GM13976 (cell line): ENCODE data around the gene ZNF519.
"Not testable (repeated sequence)": the region's sequence is repeated elsewhere in the genome, so short reads cannot be mapped to it uniquely, and the experiment has no call there.

Source experiments
- DNase-seq: peaks from one replicate; pipeline ENCODE4 v3.0.0; 2012; ENCODE audit warnings: low spot score
- in situ Hi-C: fragments of 300-500 bp; cut with MboI; formaldehyde crosslinking; loops from one replicate; pipeline ENCODE4 v1.12.0; 2022; ENCODE audit warnings: low sequenced_read_pairs, mixed read lengths, inconsistent platforms; ENCODE audit not compliant: unreplicated experiment
- TF ChIP-seq, protein P1 (sequence below): IDR thresholded peaks from 2 replicates; pipeline ENCODE4 v1.5.1; 2012; ENCODE audit warnings: borderline replicate concordance, mild to moderate bottlenecking; ENCODE audit not compliant: insufficient read depth; ENCODE audit errors: extremely low read depth, missing control alignments, control extremely low read depth

ZNF519 gene

DNA sequence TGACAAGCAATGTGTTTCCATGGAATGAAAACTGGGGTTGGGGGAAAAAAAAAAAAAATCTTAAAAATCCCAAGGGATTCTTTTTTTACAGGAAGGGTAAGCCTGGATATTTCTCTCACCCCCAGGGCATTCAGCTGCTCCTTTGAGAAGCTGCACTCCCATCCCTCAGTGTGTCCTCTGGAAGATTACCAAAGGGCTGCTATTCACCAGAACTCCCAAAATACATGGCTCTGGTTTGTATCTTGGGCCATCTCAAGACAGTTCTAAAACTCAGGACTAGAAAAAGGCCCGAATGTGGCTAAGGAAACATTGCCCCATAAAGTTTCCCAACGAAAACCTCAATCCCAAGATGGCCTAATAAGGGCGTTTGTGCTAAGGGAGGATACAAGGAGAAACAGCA is 1.4 kb downstream of the ZNF519 start:
- in situ Hi-C loops, DNase-seq: not testable (repeated sequence)

DNA sequence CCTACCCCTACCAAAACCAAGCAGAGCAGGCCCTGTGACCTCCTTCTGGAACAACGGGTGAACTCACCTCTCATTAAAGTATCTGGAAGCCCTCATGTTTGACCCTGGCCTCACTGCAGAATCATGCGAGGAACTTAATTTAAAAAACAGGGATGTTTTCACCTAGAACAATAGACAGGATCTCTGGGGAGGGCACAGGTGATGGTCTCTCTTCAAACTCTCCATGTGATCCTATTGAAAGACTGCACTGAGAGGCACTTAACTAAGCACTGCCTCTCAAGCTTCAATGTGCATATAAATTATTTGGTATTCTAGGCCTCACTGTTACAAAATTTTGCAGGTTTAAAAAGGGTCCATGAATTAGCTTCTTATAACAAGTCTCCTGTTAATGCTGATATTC is 7.5 kb downstream of the ZNF519 start:
- in situ Hi-C loops = no loop called here
- DNase-seq = no peak
- TF ChIP-seq, protein P1, sequence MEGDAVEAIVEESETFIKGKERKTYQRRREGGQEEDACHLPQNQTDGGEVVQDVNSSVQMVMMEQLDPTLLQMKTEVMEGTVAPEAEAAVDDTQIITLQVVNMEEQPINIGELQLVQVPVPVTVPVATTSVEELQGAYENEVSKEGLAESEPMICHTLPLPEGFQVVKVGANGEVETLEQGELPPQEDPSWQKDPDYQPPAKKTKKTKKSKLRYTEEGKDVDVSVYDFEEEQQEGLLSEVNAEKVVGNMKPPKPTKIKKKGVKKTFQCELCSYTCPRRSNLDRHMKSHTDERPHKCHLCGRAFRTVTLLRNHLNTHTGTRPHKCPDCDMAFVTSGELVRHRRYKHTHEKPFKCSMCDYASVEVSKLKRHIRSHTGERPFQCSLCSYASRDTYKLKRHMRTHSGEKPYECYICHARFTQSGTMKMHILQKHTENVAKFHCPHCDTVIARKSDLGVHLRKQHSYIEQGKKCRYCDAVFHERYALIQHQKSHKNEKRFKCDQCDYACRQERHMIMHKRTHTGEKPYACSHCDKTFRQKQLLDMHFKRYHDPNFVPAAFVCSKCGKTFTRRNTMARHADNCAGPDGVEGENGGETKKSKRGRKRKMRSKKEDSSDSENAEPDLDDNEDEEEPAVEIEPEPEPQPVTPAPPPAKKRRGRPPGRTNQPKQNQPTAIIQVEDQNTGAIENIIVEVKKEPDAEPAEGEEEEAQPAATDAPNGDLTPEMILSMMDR = no peak

DNA sequence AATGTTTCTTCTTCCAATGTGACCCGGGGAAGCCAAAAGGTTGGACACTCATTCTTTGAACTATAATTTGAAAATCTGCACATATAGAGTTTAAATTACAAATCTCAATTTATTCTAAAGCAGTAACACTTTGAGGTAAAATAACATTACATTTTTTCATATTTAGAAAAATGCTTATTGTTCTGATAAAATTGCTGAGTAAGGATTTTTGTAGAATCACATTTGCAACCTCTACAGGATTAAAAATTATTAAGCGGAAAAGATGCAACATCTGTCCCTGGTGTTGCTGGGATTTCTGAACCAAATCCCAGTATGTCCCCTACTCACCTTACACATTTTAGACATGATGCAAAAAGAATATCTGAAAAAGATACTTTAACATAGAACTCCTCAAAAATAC is 10.1 kb downstream of the ZNF519 start:
- no peak for DNase-seq
- in situ Hi-C loops = no loop called here
- TF ChIP-seq, protein P1 = no peak

DNA sequence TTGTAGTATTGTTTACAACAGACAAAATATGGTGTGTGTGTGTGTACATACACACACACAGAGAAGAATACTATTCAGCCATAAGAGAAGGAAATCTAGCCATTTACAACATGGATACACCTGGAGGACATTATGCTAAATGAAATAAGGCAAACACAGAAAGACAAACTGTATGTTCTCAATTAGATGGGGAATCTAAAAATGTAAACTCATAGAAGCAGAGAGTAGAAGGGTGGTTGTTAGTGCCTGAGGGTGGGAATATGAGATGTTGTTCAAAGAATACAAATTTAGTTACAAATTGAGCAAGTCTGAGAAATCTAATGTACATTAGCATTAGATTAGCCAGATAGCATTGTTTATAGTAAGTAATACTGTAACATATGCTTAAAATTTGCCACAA is 11.3 kb downstream of the ZNF519 start:
- in situ Hi-C loops = no loop called here
- TF ChIP-seq, protein P1 = no peak
- no peak for DNase-seq

DNA sequence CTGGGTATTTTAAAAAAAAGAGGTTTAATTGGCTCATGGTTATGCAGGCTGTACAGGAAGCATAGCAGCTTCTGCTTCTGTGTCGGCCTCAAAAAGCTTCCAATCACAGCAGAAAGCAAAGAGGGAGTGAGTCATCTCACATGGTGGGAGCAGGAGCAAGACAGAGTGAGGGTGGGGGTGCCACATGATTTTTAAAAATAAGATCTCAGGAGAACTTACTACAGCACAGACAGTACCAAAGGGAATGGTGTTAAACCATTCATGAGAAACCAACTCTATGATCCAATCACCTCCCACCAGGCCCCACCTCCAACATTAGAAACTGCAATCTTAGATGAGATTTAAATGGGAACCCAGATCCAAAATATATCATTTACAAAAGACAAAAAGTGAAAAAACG is 14.6 kb downstream of the ZNF519 start:
- TF ChIP-seq, protein P1 = no peak
- in situ Hi-C loops = no loop called here
- no peak for DNase-seq

DNA sequence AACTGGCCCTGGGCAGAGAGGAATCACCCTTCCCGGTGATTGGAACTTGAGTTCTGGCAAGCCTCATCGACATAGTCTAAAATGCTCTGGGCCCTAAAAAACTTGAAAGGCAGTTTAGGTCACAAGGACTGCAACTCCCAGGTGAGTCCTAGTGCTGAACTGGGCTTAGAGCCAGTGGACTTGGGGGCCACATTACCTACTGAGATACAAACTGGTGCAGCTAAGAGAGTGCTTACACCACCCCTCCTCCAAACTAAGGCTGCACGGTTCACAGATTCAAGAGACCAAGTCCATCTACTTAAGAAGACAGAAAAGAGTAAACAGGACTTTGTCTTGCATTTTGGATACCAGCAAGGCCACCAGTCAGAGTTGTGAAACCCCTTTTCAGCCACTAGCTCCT is 25.3 kb downstream of the ZNF519 start:
- in situ Hi-C loops = no loop called here

DNA sequence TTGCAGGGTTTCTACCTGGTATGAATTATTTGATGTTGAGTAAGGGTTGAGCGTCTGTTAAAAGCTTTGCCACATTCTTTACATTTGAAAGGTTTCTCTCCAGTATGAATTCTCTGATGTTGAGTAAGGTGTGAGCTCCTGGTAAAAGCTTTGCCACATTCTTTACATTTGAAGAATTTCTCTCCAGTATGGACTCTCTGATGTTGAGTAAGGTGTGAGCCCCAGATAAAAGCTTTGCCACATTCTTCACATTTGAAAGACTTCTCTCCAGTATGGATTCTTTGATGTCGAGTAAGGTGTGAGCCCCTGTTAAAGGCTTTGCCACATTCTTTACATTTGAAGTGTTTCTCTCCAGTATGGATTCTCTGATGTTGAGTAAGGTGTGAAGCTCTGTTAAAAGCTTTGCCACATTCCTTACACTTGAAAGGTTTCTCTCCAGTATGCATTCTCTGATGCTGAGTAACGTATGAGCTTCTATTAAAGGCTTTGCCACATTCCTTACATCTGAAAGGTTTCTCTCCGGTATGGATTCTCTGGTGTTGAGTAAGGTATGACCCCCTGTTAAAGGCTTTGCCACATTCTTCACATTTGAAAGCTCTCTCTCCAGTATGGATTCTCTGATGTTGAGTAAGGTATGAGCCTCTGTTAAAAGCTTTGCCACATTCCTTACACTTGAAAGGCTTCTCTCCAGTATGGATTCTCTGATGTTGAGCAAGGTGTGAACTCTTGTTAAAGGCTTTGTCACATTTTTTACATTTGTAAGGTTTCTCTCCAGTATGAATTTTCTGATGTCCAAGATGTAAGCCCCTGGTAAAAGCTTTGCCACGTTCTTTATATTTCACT is 27.1 kb downstream of the ZNF519 start:
- no peak for DNase-seq
- in situ Hi-C loops = no loop called here
- TF ChIP-seq, protein P1 = no peak

More for the DNA sequence above, 25.3 kb downstream of the ZNF519 start:
- DNase-seq = no peak
- TF ChIP-seq, protein P1 = no peak
